GM23338 (cell line): ENCODE results near the gene ARHGEF16. TPM values are rescaled to one million over a fixed set of nuclear protein-coding genes. Genes with fewer than 3 reads are reported as not detected.

ENCODE experiments used
- ATAC-seq: fragments of 200-7000 bp; cut with Tn5 transposase; 3 replicates; pipeline ENCODE4 v1.9.1; 2020
- DNase-seq: peaks from one replicate; pipeline ENCODE4 v3.0.0-alpha.2; 2015; ENCODE audit warnings: low spot score
- H2AFZ ChIP-seq: fragments of 200-600 bp; sonication (generic); 2 replicates; pipeline ENCODE4 v1.8.0; 2016; ENCODE audit warnings: antibody characterized with exemption, mild to moderate bottlenecking, moderate library complexity
- H3F3A ChIP-seq: fragments of 200-600 bp; sonication (generic); replicated peaks from 2 replicates; pipeline ENCODE4 v1.8.0; 2017; ENCODE audit warnings: antibody characterized with exemption, mixed run types, low read depth
- H3K27ac ChIP-seq: fragments of 200-600 bp; sonication (generic); 2 replicates; pipeline ENCODE4 v1.6.1; 2016; ENCODE audit warnings: low read depth
- H3K27me3 ChIP-seq: fragments of 200-600 bp; sonication (generic); 2 replicates; pipeline ENCODE4 v1.8.0; 2016; ENCODE audit warnings: mild to moderate bottlenecking, mixed run types, moderate library complexity; ENCODE audit not compliant: insufficient read depth
- H3K36me3 ChIP-seq: fragments of 200-600 bp; sonication (generic); 2 replicates; pipeline ENCODE4 v1.8.0; 2016; ENCODE audit warnings: mild to moderate bottlenecking; ENCODE audit not compliant: insufficient read depth
- H3K4me1 ChIP-seq: fragments of 200-600 bp; sonication (generic); 2 replicates; pipeline ENCODE4 v1.8.0; 2016; ENCODE audit warnings: mild to moderate bottlenecking, moderate library complexity; ENCODE audit not compliant: insufficient read depth
- H3K4me2 ChIP-seq: fragments of 200-600 bp; sonication (generic); 2 replicates; pipeline ENCODE4 v1.7.1; 2017; ENCODE audit warnings: mixed run types
- H3K4me3 ChIP-seq: fragments of 200-600 bp; sonication (generic); 2 replicates; pipeline ENCODE4 v1.6.1; 2016; ENCODE audit warnings: mixed run types
- H3K79me2 ChIP-seq: fragments of 200-600 bp; sonication (generic); replicated peaks from 2 replicates; pipeline ENCODE4 v1.8.0; 2017; ENCODE audit warnings: mild to moderate bottlenecking; ENCODE audit not compliant: insufficient read depth
- H3K9me2 ChIP-seq: fragments of 200-600 bp; sonication (generic); 2 replicates; pipeline ENCODE4 v1.8.0; 2017; ENCODE audit not compliant: insufficient read depth
- H4K20me1 ChIP-seq: fragments of 200-600 bp; sonication (generic); replicated peaks from 2 replicates; pipeline ENCODE4 v1.8.0; 2017; ENCODE audit warnings: mild to moderate bottlenecking; ENCODE audit not compliant: insufficient read depth
- H3K27ac Mint-ChIP-seq: 2 replicates; pipeline ENCODE4 v1.8.0; 2020; ENCODE audit warnings: inconsistent platforms, mild to moderate bottlenecking, moderate library complexity, mixed read lengths
- H3K27me3 Mint-ChIP-seq: 3 replicates; pipeline ENCODE4 v1.8.0; 2022; ENCODE audit warnings: low read depth, mild to moderate bottlenecking, moderate library complexity, mixed read lengths, inconsistent platforms; ENCODE audit not compliant: insufficient read depth, poor library complexity
- H3K36me3 Mint-ChIP-seq: 3 replicates; pipeline ENCODE4 v1.8.0; 2021; ENCODE audit warnings: low read depth, mild to moderate bottlenecking, inconsistent platforms, moderate library complexity, mixed read lengths
- H3K4me1 Mint-ChIP-seq: 3 replicates; pipeline ENCODE4 v1.8.0; 2020; ENCODE audit warnings: mild to moderate bottlenecking, inconsistent platforms, mixed read lengths
- H3K4me3 Mint-ChIP-seq: 3 replicates; pipeline ENCODE4 v1.8.0; 2021; ENCODE audit warnings: moderate library complexity, mild to moderate bottlenecking, inconsistent platforms, mixed read lengths
- H3K9me3 Mint-ChIP-seq: 3 replicates; pipeline ENCODE4 v1.8.0; 2020; ENCODE audit warnings: moderate library complexity, mild to moderate bottlenecking, inconsistent platforms, mixed read lengths
- CREB1 ChIP-seq: fragments of 250-450 bp; sonication (Bioruptor Pico); IDR thresholded peaks from 2 replicates; pipeline ENCODE4 v1.5.0; 2020; ENCODE audit warnings: low read depth, mild to moderate bottlenecking, moderate library complexity
- CTCF ChIP-seq, 2 experiments: fragments of 200-600 bp in 1 of 2; sonication (generic) in 1 of 2; conservative IDR thresholded peaks; 2 replicates each; pipeline versions ENCODE4 v1.5.1 to v1.6.1; 2016 to 2017; ENCODE audit warnings: antibody characterized with exemption in 2 of 2, low read depth in 2 of 2, mild to moderate bottlenecking in 2 of 2, moderate library complexity in 1 of 2
- ETS1 ChIP-seq: IDR thresholded peaks from 2 replicates; pipeline ENCODE4 v1.6.1; 2016; ENCODE audit warnings: antibody characterized with exemption
- EZH2 ChIP-seq: fragments of 200-600 bp; sonication (generic); IDR thresholded peaks from one replicate; pipeline ENCODE4 v1.8.0; 2017; ENCODE audit warnings: antibody characterized with exemption, mild to moderate bottlenecking, low read depth; ENCODE audit not compliant: unreplicated experiment
- EZH2phosphoT487 ChIP-seq: fragments of 200-600 bp; sonication (generic); IDR thresholded peaks from one replicate; pipeline ENCODE4 v1.8.1; 2018; ENCODE audit warnings: antibody characterized with exemption; ENCODE audit not compliant: unreplicated experiment
- JUNB ChIP-seq: IDR thresholded peaks from one replicate; pipeline ENCODE4 v1.6.1; 2016; ENCODE audit warnings: antibody characterized with exemption; ENCODE audit not compliant: unreplicated experiment
- NANOG ChIP-seq: IDR thresholded peaks from 2 replicates; pipeline ENCODE4 v1.6.1; 2016; ENCODE audit warnings: antibody characterized with exemption, borderline replicate concordance
- POLR2AphosphoS5 ChIP-seq: IDR thresholded peaks from 2 replicates; pipeline ENCODE4 v1.6.1; 2016; ENCODE audit warnings: antibody characterized with exemption, low read depth
- REST ChIP-seq: IDR thresholded peaks from one replicate; pipeline ENCODE4 v1.6.1; 2018; ENCODE audit warnings: antibody characterized with exemption; ENCODE audit not compliant: unreplicated experiment
- STAT1 ChIP-seq: IDR thresholded peaks from one replicate; pipeline ENCODE4 v1.6.1; 2016; ENCODE audit warnings: antibody characterized with exemption; ENCODE audit not compliant: unreplicated experiment
- ZNF114 ChIP-seq: fragments of 250-450 bp; sonication (Bioruptor Pico); IDR thresholded peaks from 2 replicates; pipeline ENCODE4 v1.5.0; 2020; ENCODE audit warnings: mild to moderate bottlenecking, moderate library complexity
- ZNF331 ChIP-seq: fragments of 250-450 bp; sonication (Bioruptor Pico); IDR thresholded peaks from 2 replicates; pipeline ENCODE4 v1.5.0; 2020; ENCODE audit warnings: low read depth, mild to moderate bottlenecking, moderate library complexity
- ZNF462 ChIP-seq: fragments of 250-450 bp; sonication (Bioruptor Pico); IDR thresholded peaks from 2 replicates; pipeline ENCODE4 v1.5.0; 2020; ENCODE audit warnings: mild to moderate bottlenecking, moderate library complexity
- polyA plus RNA-seq: library from polyadenylated mRNA; unstranded; fragments of >200 nt; fragmentation: Nextera tagmentation; extraction: Ambion mirVana; gene quantifications from 2 replicates; pipeline ENCODE4 v1.2.1, GENCODE V29; 2016
- total RNA-seq: library from RNA; depleted of rRNA; stranded (reverse); fragments of >200 nt; shearing (Covaris generic); gene quantifications from 2 replicates; pipeline ENCODE4 v1.2.3, GENCODE V29; 2014

ARHGEF16 gene
- total and polyA plus RNA-seq, 2 experiments from 2014 or later: 12.2 to 29.3 TPM

- Mint-ChIP-seq H3K36me3 (peaks cover 3% of the 10 kb centered on the region; the same call in 1 of the 3 replicates), H3K4me1 (peaks cover 2% of the 10 kb centered on the region; the same call in 1 of the 3 replicates), H3K4me3 (no peak overlapping the region), H3K9me3 (peaks cover 8% of the 10 kb centered on the region), H3K27me3 (peaks cover 4% of the 10 kb centered on the region), H3K27ac (no peak overlapping the region)
- H3K4me2 ChIP-seq: no peak overlapping the region
- H3K27me3 ChIP-seq: no peaks in the 10 kb centered on the region
- 0 out of 2 replicates have a peak, but pooled peaks cover 2% of the 10 kb centered on the region for H3F3A ChIP-seq
- no peaks in the 10 kb centered on the region for H3K36me3 ChIP-seq
- H3K9me2 ChIP-seq: no peaks in the 10 kb centered on the region
- TF ChIP-seq ETS1: no peak
- TF ChIP-seq EZH2: no peak
- TF ChIP-seq REST: no peak
- no peak for TF ChIP-seq JUNB
- no peak for TF ChIP-seq ZNF331 (CRISPR knock-in tag)
- no peak for TF ChIP-seq POLR2AphosphoS5
- no peak for TF ChIP-seq STAT1
- no peak for TF ChIP-seq ZNF462 (CRISPR knock-in tag)
- TF ChIP-seq EZH2phosphoT487: no peak
- no peak for TF ChIP-seq ZNF114 (CRISPR knock-in tag)
- no peak for TF ChIP-seq CTCF (conservative IDR thresholded peaks at IDR 0.05; ENCODE audit: low read depth in 2 of 2)
- no peak for TF ChIP-seq CREB1 (CRISPR knock-in tag)
- TF ChIP-seq NANOG: no peak
- H3K4me3 ChIP-seq: no peak overlapping the region
- H3K79me2 ChIP-seq: no peaks in the 10 kb centered on the region
- DNase-seq (no peak), ATAC-seq (no peak)
- H4K20me1 ChIP-seq: no peaks in the 10 kb centered on the region
- H3K4me1 ChIP-seq: no peaks in the 10 kb centered on the region
- no peak overlapping the region for H3K27ac ChIP-seq
- no peak overlapping the region for H2AFZ ChIP-seq
These were observed 25.9 kb downstream of the ARHGEF16 start for GRCh38 chr1:3480369-3480719.
